Measurements from ENCODE around the gene DPH2.

Gene DPH2

GRCh38 chr1:43970502-43970901 lies 692 bp downstream of the DPH2 start:
- no peak for DNase-seq

DNA sequence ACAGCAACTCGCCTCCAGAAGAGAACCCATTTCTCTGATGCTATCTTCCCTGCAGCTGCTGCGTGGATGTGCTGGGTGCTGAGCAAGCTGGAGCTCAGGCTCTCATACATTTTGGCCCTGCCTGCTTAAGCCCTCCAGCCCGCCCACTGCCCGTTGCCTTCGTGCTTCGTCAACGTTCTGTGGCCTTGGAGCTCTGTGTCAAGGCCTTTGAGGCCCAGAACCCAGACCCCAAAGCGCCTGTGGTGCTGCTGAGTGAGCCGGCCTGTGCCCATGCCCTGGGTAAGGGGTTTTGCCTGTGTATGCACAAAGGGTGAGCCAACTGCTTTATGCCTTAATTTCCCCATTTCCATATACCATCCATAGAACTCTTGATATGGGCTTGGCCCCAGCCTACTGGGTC lies 1.1 kb downstream of the DPH2 start:
- no peak for DNase-seq

- DNase-seq, result no peak
Observed at GRCh38 chr1:43971336-43971980, 1.6 kb downstream of the DPH2 start.

- no peak for DNase-seq
Observed at GRCh38 chr1:43973981-43974442, 4.2 kb downstream of the DPH2 start.

DNA sequence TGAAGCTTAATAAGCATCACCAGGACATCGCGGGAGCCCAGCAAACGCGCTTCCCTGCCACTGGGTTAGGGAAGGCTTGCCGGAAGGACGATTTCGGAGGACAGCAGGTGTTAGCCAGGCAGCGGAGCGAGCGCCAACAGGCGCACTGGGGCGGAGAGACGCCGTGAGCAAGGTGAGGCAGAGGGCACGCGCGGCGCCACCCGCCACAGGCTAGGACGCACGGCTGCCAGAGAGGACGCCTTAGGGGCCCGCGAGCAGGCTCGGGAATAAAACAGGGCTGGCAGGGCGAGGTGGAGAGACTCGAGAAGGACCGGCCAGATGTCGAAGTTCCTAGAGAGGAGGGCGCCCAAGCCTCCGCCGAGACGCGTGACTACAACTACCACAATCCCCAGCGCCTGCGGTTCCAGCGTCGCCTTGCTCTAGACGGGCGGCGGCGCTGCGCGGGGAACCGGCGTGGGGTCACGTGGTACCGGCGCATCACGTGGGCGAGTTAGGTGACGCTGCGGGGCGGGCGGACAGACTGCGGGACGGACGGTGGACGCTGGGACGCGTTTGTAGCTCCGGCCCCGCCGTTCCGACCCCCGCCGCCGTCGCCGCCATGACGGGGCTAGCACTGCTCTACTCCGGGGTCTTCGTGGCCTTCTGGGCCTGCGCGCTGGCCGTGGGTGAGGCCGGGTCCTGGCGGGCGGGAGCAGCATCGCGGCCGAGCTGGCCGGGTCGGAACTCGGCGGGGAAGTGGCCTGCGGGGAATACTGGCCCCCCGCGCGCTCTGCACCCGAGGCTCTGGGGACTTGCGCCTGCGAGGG lies 4.8 kb downstream of the DPH2 start, which contains the start of gene ATP6V0B:
Gene ATP6V0B (plus strand): TSS at position 518 of the 806 bp plus-strand sequence. CDS start 81 bp downstream, at position 599.
- DNase-seq, result peak; percentile 95 to 96 (median 95)

DNA sequence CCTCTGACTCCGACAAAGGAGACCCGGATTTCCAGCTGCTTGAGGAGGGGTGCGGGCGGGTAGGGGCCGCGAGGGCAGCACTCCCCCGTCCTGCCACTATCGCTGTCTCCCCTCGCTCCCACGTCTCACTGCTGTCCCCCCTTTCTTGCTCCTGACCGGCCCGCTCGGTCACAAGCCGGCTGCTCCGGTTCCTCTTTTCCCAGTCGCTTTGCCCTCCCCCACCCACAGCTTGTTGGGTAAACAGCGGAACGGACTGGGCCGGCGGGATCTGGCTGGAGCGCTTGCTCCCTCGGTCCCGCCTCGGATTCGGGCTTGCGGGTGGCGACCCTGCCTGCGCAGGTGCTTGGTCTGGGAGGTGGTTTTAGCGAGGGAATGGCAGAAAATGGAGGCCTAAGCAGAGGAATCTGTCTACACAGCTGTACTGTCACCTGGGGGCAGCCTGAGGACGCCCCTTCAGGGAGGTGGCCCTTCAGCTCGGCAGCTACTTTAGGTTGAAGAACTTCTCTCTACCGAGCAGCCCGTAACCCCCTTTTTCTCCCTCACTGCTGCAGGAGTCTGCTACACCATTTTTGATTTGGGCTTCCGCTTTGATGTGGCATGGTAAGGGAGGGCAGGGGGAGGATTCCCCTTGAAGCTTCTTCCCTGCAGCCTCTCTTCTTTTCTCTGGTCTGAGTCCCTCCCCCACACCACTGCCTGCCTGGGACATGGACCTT lies 5.6 kb downstream of the DPH2 start:
- no peak for DNase-seq

GRCh38 chr1:43976045-43976444 lies 6.2 kb downstream of the DPH2 start:
- DNase-seq, result no peak

- no peak for DNase-seq
Observed at GRCh38 chr1:43976890-43977289, 7.1 kb downstream of the DPH2 start.

DNA sequence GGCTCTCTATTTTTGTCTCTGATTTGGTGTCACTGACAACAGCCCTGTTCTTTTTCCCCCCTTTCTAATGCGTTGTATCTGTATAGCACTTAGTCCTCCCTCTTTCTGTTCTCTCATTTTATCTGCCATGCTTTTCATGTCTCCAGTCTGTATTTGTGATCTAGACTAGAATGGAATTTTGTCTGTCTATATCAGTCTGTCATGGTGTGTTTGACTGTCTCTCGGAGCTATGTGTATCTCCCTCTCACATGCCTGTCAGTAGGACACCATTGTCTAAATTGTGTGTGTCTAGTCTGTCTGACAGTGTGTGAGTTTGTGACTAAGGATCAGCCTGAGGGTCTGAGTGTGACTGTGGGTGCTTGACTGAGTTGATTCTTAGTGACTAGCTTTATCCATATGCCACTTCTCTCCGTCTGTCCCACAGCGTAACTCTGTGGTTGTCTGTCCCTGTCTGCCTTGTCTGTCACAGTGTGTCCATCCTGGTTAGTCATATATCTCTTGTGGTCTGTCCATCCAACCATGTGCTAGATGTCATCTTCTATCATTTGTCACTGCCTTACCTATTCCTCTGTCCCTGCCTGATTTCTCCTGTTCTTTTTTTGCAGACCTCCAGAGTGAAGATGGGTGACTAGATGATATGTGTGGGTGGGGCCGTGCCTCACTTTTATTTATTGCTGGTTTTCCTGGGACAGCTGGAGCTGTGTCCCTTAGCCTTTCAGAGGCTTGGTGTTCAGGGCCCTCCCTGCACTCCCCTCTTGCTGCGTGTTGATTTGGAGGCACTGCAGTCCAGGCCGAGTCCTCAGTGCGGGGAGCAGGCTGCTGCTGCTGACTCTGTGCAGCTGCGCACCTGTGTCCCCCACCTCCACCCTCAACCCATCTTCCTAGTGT lies 7.8 kb downstream of the DPH2 start:
- DNase-seq, result no peak

DNA sequence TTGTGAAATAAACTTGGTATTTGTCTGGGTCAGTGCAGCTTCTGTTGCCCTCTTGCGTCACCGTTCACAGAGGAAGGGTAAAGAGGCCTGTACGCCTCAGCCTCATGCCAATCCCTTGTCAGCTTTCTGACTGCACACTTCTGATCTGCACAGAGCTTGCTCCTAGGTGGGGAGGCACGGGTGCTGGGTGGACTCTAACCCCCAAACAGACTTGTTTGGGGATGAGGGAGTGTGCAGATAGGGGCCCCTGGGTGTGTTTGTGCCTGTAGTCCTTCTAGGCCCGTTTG lies 8.4 kb downstream of the DPH2 start:
- no peak for DNase-seq

- DNase-seq, result peak; percentile 50 to 67 (median 56)
Observed at GRCh38 chr1:43978551-43979260, 8.9 kb downstream of the DPH2 start, which contains the start of gene B4GALT2. Gene B4GALT2, plus strand, starts transcription at chr1:43979210. Its CDS starts 1,951 bp downstream, at chr1:43981161.

DNA sequence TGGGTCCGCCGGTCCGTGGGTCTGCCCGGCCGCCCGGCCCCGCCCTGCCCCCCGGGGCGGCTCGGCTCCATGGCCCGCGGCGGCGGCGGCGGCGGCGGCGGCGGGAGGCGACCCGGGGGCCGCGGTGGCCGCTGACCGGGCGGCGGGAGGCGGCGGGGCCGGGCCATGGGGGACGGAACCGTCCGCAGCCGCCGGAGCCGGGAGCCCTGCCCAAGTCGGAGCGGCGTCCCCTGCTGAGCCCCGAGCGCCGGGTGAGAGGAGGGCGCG lies 9.4 kb downstream of the DPH2 start:
- no peak for DNase-seq

DNA sequence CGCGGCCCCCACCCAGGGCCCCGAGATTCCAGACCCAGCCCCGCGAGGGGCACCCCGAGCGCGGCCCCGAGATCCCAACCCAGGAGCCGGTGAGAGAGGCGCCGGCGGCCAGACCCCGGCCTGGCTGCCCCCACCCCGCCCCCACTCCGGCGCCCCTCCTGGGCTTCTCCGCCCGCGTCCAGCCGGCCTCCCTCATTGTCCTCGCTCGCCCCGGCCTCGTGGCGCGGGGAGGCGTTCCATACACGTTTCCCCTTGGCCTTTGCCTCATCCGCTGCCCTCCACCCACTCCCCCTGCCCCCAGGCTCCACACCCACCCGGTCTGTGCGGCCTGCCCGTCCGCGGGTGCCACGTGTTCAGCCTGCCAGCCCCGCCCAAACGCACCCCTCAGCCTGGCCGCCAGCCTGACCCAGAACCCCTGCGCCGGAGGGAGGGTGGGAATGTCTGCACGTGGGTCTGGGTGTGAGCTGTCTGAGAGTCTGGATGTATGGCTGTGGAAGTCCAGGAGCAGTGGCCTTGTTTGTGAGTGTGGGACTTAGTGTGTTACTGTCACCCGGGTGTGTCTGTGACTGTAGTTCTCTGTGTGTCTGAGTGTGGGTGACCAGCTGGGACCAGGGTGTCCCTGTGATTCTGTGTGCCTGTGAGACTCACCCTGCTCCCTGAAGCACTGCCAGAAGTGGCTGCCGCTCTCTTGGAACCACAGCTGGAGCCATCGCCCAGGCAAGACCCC lies 9.9 kb downstream of the DPH2 start:
- peak in 2 of 3 experiments; percentile 52 to 54 for DNase-seq

GRCh38 chr1:43980255-43981134 lies 10.7 kb downstream of the DPH2 start:
- DNase-seq, result no peak

GRCh38 chr1:43981135-43981491 lies 11.3 kb downstream of the DPH2 start:
- no peak for DNase-seq

- no peak for DNase-seq
Observed at GRCh38 chr1:43981636-43982035, 11.8 kb downstream of the DPH2 start.

- no peak for DNase-seq
Observed at GRCh38 chr1:43982241-43982640, 12.4 kb downstream of the DPH2 start.

DNA sequence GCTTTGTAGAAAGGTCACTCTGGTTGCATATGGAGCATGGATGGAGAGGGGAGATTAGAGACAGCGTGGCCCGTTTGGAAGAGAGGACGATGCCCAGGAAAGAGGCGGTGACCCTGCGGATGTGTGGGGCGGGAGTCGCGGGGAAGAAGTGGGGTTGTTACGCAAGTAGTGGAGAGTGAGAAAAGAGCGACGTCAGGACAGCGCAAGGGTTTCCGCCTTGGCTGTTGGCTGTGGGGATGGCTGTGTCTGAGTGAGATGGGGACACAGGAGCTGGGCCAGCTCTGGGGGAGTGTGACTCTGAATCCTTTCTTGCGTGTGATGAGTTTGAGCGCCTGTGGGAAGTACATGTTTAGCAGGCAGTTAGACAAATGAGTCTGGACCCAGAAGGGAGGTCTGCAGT lies 13.0 kb downstream of the DPH2 start:
- no peak for DNase-seq

GRCh38 chr1:43983253-43983899 lies 13.6 kb downstream of the DPH2 start:
- DNase-seq, result no peak

- DNase-seq, result no peak
Observed at GRCh38 chr1:43984855-43985254, 15.0 kb downstream of the DPH2 start.
